ENCODE results near the gene RPS27. TPM values are rescaled to one million over a fixed set of nuclear protein-coding genes. Genes with fewer than 3 reads are reported as not detected.

RPS27 gene
- polyA plus RNA-seq, 1 experiment: 8,584 TPM

- no peak for TF ChIP-seq CTCF (IDR thresholded peaks at IDR 0.05; ENCODE audit: insufficient read depth, low read depth, low read length)
- Histone ChIP-seq H3K4me3 (ENCODE audit: low read depth, low read length) (no peak overlapping the region), H3K27me3 (ENCODE audit: control insufficient read depth, insufficient read depth, low read length) (no peaks in the 10 kb centered on the region), H3K36me3 (ENCODE audit: control insufficient read depth, insufficient read depth, low read length) (peaks cover 14% of the 10 kb centered on the region)
- POLR2A ChIA-PET: no interaction called here
- CTCF ChIA-PET: interaction anchor here (1.9 to 3.4 kb wide), 2 partner anchors 15 to 25 kb away, joined by 6 to 17 read pairs; partner anchors contain the start of genes DENND4B and RAB13
- DNase-seq (ENCODE audit: low read depth): no peak
Observed at GRCh38 chr1:153961421-153961820, 29.1 kb upstream of the RPS27 start.

GRCh38 chr1:153962088-153963029 is 28.2 kb upstream of the RPS27 start:
- ChIA-PET POLR2A (interaction anchor here (0.8 to 1.4 kb wide), 3 partner anchors 15 to 40 kb away, joined by 5 to 6 read pairs (median 6); partner anchors contain the start of genes GATAD2B, JTB and RPS27), CTCF (interaction anchor here (1.3 to 4.8 kb wide), 6 partner anchors 9 to 133 kb away, joined by 3 to 32 read pairs (median 8); partner anchors contain the start of genes DENND4B, JTB and RAB13)
- no peak for DNase-seq (ENCODE audit: low read depth)
- Histone ChIP-seq H3K36me3 (ENCODE audit: control insufficient read depth, insufficient read depth, low read length) (peaks cover 14% of the 10 kb centered on the region), H3K4me3 (ENCODE audit: low read depth, low read length) (peak overlapping the region; percentile 87), H3K27me3 (ENCODE audit: control insufficient read depth, insufficient read depth, low read length) (no peaks in the 10 kb centered on the region)
- 0 out of 2 replicates have a peak, but pooled peaks have one; percentile 2 for TF ChIP-seq CTCF (IDR thresholded peaks at IDR 0.05; ENCODE audit: insufficient read depth, low read depth, low read length)

GRCh38 chr1:153963030-153963849 is 27.3 kb upstream of the RPS27 start, which contains the start of gene SLC39A1:
Gene SLC39A1, minus strand, starts transcription at chr1:153963537. Its CDS starts 822 bp downstream, at chr1:153962715.
- H3K27me3 ChIP-seq (ENCODE audit: control insufficient read depth, insufficient read depth, low read length): no peaks in the 10 kb centered on the region
- peaks cover 14% of the 10 kb centered on the region for H3K36me3 ChIP-seq (ENCODE audit: control insufficient read depth, insufficient read depth, low read length)
- TF ChIP-seq CTCF (IDR thresholded peaks at IDR 0.05; ENCODE audit: insufficient read depth, low read depth, low read length): no peak
- ChIA-PET POLR2A (interaction anchor here (0.8 to 1.4 kb wide), 3 partner anchors 14 to 40 kb away, joined by 5 to 6 read pairs (median 6); partner anchors contain the start of genes GATAD2B, JTB and RPS27), CTCF (interaction anchor here (0.9 to 4.8 kb wide), 7 partner anchors 10 to 134 kb away, joined by 3 to 32 read pairs (median 5); partner anchors contain the start of genes DENND4B, JTB and RAB13)
- peak; percentile 87 for DNase-seq (ENCODE audit: low read depth)
- peak within 1 kb of the TSS; percentile 87 for H3K4me3 ChIP-seq (ENCODE audit: low read depth, low read length)

- CTCF ChIA-PET: interaction anchor here (0.6 to 4.8 kb wide), 5 partner anchors 10 to 24 kb away, joined by 3 to 32 read pairs (median 5); partner anchors contain the start of genes JTB and RAB13
- peak overlapping the region; percentile 87 for H3K4me3 ChIP-seq (ENCODE audit: low read depth, low read length)
- DNase-seq (ENCODE audit: low read depth): no peak
- H3K27me3 ChIP-seq (ENCODE audit: control insufficient read depth, insufficient read depth, low read length): no peaks in the 10 kb centered on the region
- peaks cover 14% of the 10 kb centered on the region for H3K36me3 ChIP-seq (ENCODE audit: control insufficient read depth, insufficient read depth, low read length)
- POLR2A ChIA-PET: interaction anchor here (1.4 kb wide), 1 partner anchor 14 kb away, joined by 6 read pairs; the partner anchor contains the start of gene JTB
- no peak for TF ChIP-seq CTCF (IDR thresholded peaks at IDR 0.05; ENCODE audit: insufficient read depth, low read depth, low read length)
Observed at GRCh38 chr1:153963850-153964331, 26.7 kb upstream of the RPS27 start.
